Measurements from ENCODE around the gene HS6ST3.

The HS6ST3 gene

DNA sequence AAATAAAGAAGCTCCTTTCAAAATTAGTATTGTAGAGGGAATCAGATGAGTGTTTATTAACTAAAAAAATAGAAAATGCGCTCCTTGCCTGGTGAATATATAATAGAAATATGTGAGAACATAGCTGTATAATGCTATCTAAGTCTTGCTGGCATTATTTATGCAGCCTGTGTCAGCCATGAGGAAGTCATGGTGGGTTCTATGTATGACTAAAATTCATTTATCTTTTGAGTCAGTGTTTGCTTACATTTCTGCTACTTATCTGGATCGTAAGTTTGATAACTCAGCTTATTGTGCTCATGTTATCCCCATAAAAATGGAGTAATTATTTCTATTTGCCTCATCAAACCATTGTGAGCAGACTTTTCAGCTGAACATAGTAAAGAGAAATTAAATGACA is 455.1 kb downstream of the HS6ST3 start:
- DNase-seq: no peak

DNA sequence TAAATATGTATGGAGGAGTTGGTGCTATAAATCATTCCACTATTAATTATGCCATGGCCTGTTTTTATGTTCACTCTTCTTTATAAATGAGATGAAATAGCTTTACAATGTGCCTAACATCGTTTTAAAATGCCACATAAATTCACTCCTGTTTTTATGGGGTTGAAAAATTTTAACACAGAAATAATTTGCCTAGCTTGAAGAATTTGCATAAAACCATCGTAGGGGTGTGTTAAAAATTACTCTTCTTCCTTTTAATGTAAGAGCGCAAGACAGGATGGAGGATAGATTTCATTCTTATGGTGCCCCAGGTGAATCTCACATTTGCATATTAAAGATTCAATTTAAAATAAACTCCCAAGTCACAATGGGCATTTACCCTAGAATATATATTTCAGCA is 456.6 kb downstream of the HS6ST3 start:
- DNase-seq: no peak

DNA sequence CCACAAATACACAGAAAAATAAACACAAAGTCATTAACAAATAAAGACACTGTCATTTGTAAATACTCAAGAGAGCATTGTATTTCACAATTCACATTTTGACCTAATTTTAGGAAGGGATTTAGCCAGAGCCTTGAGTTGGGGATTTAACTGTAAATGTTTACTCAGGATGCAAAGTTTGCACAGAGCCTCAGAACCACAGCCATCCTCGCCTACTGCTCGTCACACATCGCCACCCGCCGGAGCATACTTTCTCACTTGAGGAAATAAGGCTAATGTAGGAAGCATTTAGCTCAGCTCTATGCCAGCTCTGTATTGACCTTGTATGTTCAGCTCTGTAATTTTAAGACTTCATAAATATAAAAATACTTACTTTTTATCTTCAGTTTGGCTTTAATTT is 461.6 kb downstream of the HS6ST3 start:
- no peak for DNase-seq

DNA sequence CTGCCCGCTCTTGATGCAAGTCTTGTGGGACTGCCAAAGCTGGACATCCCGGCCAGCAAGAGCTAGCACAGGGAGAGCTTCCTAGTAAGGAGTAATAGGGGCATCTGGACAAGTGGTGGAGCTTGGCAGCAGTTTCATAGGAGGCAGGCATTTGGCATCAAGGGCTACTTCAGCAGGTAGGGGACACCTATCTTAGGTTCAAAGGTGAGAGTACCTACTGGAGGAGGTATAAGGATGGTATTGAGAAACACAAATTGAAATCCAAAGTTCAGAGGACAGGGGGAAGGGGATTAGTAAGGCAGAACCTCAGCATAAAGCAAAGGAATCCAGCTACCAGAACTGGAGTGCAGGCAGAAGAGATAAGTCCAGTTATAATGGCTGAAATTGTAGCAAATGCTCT is 462.7 kb downstream of the HS6ST3 start:
- DNase-seq: no peak

DNA sequence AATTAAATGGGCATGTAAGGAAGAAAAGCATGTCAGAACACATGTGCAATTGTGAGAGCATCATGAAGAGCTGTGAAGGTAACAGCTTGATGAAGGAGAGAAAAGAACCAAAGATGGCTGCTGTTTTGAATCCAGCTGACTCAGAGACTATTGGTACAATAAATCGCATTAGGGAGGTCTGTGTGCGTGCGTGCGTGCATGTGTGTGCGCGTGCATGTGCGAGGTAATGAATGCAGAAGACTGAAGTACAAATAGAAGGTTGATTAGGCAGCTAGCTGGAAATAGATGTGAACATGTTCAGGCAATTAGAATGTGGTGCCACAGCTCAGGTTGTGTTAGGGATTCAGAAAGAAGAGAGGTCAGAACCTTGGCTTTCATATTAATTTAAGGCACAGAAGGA is 463.9 kb downstream of the HS6ST3 start:
- no peak for DNase-seq

DNA sequence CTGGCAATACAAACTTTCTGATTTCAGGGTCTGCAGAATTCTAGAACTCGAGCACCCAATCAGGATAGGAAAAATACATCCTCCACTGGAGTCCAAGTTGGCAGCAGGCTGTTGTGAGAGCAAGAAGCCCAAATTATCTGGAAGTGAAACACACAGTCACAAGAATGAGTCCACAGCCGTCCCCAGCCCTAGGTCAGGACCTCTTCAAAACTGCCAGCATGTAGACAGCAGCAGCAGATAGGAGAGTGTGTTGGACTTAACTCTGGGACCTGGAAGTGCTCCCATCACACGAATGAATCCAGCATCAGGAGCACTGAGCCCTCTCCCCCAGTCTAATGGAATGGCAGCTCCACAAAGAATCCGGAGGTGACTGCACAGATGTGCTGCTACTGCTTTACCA is 483.7 kb downstream of the HS6ST3 start:
- DNase-seq: no peak

DNA sequence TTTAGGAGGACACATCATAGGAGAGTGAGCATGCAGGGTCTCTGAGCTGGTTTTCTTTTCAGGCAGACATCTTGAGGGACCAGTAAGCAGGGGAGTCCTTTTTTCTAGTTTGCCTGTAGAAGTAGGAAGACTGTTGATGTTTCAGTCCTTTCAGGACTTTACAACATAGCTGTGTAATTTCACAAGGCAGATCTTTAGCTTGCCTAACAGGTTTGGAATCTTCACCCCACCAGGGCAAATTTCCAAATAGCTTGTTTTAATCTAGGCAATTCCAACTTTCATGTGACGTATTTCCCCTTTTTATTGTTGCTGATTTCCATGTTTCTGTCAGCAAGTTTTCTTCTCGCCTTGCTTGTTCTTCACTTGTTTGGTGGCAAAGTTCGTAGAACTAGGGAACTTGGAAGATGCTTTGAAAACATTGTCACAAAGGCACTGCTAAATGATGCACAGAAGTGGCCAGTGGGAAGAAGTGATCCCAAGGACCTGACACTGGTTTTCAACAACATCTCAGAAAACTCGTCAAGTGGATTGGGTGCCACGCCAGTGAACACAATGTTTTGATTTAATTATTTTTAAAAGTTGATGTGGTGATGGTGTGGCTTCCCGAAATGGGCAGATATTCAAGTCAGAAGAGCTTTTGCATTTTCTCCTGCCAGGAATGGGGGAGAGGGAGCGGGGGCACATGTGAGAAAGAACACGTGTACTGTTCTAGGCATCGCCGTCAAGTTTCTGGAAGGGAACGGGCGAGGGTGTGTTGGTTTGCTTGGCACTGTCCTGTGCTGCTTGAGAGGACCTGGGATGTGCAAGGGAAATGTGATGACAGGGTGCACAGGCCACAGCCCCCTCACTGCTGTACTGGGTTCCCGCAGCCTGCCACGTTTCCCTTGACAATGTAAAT is 485.8 kb downstream of the HS6ST3 start:
- DNase-seq: no peak

DNA sequence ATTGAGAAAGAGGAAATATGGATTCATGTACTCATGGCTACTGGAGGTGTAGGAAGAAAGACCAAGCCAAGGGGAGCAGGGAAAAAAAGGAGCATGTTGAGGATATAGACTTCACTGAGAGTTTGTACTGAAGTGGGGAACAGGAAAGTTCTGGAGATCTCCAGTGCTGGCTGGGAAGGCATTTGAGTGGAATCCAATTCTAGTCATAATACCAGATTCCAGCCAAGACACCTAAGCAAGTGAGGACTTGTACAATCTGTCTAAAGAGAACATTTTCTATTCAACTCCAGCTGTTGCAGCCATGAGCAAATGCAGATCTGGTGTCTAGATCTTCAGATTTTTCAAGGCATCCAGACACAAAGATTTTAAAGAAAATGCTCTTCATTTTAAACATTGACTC is 491.8 kb downstream of the HS6ST3 start:
- DNase-seq: no peak

DNA sequence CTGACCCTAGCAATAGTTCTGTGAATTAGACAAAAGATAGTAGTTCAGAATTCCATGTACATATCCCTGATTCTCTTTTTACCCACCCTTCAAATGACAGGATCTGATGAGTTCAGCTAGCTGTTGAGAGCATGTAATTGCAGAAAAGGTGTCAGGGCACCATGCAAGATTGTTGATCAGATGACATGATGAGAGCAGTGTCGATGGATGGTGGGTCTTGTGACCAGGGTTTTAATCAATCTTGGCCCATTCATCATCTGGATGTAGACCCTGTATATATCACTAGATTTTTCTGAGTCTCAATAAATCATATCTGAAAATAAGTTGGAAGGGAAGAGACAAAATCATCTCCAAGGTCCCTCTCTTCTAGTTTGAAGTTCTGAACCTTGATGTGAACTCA is 525.3 kb downstream of the HS6ST3 start:
- DNase-seq: no peak

DNA sequence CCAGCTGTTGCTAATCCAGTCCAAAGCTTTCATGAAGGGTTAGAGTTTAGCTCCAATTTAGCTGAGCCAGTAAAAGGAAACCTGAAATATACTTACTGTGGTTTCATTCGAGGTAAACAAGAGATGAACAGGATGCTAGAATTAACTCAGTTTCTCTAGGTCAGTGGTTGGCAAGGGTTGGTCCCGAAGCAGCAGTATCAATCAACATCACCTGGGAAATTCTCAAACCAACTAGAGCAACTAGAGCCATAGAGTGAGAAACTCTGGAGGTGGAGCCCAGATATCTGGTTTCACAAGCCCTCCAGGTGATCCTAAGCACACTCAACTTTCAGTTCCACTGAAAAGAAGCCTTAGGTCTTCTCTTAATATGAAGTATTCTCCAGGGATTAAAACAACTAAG is 527.6 kb downstream of the HS6ST3 start:
- no peak for DNase-seq

DNA sequence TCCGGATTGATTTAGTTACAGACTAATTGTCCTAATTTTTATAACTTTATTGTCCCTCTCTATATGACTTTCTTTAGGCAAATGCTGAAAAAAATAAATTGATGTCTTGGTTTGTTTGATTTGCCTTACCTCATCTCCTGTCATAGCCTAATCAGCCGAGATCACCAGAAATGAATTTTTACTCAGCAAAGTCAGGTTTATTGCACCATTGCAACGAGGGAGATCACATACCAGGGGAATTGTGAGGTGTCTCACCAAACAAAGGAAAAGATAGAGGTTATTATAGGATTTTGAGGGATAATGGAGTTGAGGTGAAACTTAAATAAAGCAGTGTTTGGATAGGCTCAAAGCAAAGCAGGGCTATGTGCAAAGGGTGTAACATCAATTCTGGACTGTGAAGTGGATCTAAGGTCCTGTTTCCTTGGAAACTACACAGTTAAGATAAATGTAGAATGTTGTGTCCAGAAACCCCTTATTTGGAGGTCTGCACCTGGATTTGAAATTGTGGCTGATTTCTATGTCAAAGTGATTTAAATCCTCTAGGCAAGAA is 531.8 kb downstream of the HS6ST3 start:
- no peak for DNase-seq

DNA sequence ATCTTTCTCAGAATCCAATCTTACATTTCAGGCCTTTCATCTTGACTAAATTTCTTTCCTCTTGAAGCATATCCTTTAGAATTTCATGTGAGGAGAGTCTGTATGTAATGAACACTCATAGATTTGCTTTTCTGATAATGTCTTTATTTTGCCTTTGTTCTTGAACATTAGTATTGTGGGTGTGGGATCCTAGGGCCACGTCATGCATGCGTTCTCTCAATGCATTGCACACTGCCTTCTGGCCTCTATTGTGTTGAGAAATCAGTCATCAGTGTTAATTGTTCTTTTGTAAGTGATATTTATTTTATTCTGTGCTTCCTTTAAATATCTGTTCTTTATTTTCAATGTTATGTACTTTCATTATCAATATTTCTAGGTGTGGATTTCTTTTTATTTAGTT is 539.4 kb downstream of the HS6ST3 start:
- DNase-seq: no peak

DNA sequence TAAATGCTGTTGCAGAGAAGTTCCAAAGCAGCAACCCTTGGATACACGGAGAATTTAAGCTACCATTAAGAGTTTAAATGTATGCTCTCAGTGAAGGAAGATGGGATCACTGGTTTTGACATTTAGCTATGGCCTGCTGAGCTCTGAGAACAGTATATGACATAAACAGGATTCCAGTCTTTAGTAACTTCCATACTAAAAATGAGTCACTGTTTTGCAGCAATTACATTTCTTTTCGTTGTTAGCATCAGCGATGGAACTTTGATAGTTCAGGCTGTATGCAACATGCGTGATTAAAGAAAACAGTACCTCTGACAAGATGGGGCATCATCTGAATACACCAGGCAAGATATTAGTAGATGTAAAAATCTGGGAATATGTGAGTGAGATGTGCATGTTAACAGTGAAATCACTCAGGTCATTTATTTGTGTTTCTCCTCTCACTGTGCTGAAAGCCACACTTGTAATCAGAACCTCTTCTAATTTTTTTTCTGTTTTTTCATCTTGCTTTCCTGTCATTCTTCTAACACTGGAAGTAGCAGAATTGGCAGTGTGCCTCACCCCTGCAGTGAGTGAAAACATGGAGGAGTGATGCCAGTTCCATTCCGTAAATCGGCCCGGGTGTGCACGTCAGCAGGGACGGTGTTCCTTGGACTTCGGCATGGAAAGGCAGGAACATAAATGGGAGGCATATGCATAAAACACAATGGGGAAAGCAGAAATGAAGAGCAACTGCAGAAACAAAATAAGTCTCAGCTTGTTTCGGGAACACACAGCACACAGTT is 542.8 kb downstream of the HS6ST3 start:
- DNase-seq: no peak

DNA sequence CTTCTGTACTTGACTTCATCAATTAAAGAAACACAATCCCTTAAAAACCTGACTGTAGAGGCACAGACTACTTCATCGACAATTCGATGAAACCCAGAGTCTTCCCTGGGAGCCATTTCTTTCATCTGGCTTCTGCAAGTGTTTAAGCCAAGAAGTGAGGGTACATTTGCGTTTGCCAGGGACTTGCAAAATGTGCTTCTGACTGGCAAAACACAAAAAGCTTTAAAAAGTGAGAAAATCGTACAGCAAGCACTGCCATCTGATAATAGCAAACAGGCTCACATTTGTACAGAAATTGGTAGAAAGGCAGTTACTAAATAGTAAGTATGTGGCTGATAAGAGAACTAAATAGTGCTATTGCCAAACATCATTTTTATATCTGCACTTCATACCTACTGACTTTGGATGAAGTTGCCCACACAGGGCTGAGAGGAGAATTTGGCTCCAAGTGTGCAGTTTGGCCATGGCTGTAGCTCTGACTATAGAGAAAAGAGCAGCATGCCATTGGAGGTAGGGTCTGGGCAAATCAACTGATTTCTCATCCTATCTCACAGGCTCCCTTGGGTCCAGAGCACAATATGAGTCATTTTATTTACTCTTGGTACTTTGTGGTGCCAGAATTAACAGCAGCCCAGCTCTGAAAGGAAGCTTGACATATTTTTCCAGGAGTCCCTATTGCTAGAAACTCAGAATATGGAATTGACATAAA is 546.2 kb downstream of the HS6ST3 start:
- peak in 1 of 14 donors; percentile 2 for DNase-seq

DNA sequence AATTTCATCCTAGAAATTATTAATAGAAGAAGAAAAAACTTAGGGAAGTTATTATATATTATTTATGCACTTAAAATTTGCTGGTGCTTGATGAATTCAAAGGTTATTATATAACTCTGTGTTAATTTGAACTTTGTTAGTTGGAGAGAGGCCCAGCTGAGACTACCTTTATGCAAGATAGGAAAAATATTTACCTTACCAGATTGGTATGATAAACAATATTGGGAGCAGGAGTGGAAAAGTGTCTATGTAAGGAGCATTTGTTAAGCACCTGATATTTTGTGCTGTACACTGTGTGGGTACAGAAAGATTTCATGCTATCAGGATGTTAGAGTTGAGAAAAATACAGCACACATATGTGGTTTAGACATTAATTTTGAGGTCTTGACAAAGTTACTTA is 547.1 kb downstream of the HS6ST3 start:
- DNase-seq: no peak

DNA sequence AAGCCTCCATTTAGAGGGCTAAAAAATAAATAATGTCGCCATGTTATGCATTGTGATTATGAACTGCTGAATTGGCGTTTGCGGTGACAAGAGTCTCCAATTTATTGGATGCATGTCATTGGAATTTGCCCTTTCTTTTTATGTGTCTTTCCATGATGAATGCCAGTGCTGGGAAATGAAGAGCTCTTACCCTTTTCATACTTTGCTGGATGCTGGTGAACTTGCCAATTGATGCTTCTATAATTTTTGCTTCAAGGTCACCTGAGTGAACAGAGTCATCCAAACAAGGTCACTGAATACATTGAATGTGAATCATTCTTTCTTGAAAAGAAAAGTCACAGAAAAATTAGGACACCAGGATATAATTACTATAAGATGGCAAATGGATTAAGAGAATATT is 556.2 kb downstream of the HS6ST3 start:
- no peak for DNase-seq

DNA sequence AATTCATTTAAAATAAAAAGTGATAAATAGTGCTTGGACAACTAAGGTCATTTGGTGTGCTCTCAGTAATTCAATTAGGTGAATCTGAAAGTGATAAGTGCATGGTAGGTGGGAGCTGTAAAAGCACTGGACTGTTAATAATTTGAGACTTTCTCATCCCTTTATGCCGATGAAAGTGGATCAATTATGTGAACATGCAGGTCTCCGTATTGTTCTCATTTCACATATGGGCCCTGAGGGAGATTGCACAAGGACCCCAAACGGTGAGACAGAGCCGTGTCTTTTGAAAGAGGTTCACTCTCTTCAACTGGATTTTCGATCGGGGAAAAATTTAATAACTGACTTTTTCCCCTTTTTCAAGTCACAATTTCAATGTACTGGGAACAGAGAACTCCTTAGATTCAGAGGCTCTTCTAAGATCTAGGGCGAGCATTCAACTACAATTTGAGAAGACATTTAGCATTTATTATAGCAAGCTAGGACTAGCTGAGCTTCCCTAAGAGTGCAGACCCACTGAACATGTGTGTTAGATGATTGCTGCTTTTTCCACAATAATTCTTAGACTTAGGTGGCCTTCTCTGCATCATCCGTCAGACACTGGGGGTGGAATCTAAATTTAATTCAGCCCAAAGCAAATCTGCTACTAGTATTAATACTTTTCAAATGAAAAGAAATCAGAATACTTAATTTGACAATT is 556.8 kb downstream of the HS6ST3 start:
- DNase-seq: no peak

DNA sequence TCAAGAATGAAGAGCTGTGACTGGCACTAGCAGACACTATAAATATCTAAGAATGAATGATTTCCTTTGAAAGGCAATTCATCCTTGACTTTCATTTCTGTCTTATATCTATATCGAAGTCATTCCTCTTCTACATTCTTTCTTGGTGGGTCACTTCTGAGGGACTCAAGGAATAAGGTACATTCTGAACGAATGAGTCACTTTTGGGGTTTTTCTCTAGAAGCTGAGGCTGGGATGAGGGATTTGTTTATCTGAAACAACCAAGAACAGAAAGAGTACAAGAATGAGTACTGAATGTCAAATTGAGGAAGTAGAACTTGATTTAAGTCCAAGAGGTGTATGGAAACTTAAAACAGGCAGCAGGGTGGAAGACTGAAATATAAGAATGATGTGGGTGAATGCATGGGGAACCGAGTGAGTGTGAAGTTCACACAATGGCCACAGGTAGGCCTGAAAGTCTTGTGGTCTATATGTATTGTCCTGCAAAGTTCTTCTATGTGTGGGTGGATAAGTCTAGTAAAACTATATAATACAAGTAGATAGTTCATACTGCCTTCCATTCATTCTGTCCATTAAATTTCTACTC is 560.5 kb downstream of the HS6ST3 start:
- DNase-seq: no peak

DNA sequence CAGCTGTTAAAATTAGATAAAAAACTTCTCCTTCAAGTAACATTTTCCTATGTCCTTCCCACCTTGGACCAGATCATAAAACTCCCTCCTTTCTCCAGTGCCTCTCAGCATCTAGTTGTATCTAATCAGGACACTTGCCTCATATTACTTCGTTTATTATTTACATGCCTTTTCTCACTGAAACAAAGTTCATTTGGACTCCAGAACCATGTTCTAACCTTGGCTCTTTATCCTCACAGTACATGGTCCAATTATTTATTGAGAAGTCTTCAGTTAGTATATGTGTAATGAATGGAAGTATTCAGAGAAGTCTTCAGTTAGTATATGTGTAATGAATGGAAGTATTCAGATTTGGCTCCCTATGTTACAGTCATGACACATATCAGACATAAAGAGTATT is 561.7 kb downstream of the HS6ST3 start:
- no peak for DNase-seq

DNA sequence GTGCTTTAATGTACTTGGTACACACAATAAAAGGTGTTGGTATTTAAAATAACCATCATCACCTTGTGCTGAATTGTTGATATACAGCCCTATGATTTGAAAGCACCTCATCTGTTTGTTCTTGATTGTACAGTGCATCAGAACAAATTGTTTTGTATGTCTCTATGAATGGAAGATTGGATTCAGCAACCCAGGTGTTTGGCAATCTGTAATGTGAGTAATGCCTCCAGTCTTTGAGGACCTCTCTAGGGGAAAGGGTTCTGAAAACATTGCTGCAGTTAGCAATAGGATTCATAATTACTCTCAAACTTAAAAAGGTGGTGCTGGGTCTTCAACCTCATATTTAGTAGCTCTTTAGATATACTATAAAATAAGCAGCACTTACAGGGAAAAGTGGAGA is 562.6 kb downstream of the HS6ST3 start:
- DNase-seq: no peak

DNA sequence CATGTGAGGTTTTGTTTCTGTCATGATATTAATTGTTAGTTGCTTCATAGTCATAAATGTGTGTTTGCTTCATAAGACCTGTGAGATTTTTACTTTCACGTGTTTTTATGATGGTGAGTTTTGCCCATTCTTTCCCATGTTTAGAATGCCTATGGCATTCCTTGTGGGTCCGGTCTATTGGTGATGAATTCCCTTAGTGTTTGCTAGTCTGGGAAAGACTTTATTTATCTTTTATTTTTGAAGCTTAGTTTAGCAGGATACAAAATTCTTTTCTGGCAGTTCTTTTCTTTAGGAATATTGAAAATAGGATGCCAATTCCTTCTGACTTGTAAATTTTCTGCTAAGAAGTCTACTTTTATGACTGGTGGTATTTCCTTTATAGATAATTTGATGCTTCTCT is 571.7 kb downstream of the HS6ST3 start:
- DNase-seq: no peak

DNA sequence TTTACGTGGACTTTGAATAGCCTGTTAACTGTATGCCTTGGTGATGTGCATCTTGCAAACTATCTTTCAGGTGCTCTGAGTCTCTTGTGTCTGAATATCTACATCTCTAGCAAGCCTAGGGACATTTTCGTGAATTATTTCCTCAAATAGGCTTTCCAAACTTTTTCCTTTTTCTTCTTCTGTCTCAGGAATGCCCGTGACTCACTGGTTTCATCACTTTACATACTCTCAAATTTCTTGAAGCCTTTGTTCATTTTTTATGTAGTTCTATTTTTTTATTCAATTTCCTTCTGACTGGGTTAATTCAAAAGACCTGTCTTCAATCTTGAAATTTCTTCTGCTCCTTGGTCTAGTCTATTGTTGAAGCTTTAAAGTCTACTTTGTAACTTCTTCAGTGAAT is 572.1 kb downstream of the HS6ST3 start:
- no peak for DNase-seq

Measured in C1 segment of cervical spinal cord (tissue), 14 donors.